DMS 273 (cell line): ENCODE results near the gene CISD2.
"Not testable (repeated sequence)": the region's sequence is repeated elsewhere in the genome, so short reads cannot be mapped to it uniquely, and the experiment has no call there.

ENCODE experiments used
- DNase-seq: peaks from one replicate; lab custom pipeline; 2025; ENCODE audit not compliant: unreplicated experiment; lab: John Stamatoyannopoulos, UW

Gene CISD2

DNA sequence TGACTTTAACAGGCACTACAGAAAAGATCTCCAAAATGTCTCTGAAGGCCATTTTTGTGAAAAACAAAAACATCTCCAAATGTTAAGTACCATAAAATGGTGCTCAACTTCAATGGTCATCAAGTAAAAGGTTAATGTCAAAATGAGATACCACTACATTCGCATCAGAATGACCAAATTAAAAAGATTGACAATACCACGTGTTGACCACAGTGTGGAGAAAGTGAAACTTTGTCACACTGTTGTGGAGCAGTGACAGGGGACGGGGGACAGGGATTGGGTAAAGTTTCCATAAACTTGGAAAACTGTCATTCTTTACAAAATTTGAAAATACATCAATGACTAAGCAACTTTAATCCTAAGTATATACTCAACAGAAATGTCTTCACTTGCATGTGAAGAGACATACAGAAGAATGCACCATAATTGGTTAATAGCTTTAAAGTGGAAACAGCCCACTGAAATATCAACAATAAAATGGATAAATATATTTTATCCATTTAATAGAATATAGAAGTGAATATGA is 19.1 kb upstream of the CISD2 start:
- DNase-seq, result no peak

GRCh38 chr4:102850370-102850769 is 18.4 kb upstream of the CISD2 start:
- no peak for DNase-seq

DNA sequence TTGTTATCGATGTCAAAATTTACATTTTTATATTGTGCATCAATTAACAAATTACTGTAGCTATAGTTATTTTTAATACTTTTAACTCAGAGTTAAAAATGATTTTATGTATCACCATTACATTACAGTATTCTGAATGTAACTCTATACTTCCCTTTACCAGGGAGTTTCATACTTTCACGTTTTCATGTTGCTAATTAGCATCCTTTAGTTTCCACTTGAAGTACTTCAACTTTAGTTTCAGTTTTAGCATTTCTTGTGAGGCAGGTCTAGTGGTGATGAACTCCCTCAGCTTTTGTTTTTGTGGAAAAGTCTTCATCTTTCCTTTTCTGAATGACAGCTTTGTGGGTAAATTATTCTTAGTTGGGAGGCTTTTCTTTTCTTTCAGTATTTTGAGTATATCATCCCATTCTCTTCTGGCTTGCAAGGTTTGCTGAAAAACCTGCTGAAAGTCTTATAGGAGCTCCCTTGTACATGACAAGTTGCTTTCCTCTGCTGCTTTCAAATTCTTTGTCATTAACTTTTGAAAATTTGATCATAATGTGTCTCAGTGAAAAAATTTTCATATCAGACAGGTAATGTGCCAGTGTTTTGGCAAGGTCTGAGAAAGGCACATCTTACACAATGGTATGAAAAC is 9.8 kb upstream of the CISD2 start:
- DNase-seq, result no peak

GRCh38 chr4:102860611-102861324 is 8.0 kb upstream of the CISD2 start:
- DNase-seq, result no peak

GRCh38 chr4:102862016-102862415 is 6.8 kb upstream of the CISD2 start:
- no peak for DNase-seq

- DNase-seq, result no peak
Observed at GRCh38 chr4:102862747-102863146, 6.0 kb upstream of the CISD2 start.

DNA sequence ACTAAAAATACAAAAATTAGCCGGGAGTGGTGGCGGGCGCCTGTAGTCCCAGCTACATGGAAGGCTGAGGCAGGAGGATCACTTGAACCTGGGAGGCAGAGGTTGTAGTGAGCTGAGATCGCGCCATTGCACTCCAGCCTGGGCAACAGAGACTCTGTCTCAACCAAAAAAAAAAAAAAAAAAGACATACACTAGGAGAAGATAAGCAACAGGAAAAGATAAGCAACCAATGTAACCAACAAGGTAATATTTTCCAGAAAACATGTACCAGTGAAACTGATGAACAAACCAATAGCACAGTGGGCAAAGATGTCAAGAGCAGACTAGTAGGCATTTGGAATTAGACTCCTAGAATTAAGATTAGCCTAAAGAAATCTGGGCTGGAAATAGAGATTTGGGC is 3.5 kb upstream of the CISD2 start:
- not testable (repeated sequence) for DNase-seq

DNA sequence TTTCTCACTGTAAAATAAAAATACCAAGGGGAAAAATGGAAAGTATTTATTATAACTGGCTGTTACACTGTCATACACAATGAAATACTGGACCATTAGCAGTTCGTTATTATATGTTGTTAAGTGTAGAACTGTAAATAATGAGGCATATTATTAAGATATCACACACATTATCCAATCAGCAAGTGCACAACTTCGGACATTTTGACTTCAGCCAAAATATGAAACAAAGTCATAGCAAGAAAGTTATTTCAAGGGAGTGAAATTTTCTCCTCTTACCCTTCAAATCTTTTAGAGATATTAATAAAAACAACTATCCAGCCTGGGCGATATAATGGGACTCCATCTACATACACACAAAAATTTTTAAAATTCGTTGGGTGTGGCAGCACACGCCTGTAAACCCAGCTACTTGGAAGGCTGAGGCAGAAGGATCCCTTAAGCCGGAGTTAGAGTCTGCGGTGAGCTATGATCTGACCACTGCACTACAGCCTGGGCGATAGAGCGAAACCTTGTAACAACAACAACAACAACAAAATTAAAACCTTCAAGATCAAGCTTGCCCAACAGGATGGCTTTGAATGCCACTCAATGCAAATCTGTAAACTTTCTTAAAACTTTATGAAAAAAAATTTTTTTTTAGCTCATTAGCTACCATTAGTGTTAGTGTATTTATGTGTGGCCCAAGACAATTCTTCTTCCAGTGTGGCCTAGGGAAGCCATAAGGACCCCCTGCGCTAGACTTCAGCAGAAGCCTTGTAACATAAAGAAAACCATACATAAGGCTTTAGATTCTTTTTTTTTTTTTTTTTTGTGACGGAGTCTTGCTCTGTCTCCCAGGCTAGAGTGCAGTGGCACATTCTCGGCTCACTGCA is 1.3 kb upstream of the CISD2 start:
- no peak for DNase-seq

DNA sequence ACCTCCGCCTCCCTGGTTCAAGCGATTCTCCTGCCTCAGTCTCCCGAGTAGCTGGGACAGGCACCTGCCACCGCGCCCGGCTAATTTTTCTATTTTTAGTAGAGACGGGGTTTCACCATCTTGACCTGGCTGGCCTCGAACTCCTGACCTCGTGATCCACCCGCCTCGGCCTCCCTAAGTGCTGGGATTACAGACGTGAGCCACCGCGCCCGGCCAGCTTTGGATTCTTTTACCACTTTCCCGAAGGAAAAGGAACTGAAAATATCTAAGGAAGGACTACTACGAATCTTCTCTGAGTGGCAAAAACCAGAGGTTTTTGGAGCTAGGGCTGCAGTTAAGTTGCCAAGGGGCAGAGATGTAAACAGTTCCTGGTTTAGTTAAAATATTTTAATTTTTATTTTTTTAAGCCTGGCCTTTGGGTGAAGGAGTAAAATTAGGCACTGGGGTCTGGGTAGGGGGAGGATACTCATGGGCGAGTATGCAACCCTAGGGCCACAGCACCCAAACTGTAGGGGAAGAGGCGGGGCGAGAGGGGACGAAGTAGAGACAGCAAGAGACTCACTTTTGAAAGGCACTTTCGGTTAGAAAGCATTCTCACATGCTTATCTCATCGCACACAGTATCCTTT is 525 bp upstream of the CISD2 start:
- no peak for DNase-seq

DNA sequence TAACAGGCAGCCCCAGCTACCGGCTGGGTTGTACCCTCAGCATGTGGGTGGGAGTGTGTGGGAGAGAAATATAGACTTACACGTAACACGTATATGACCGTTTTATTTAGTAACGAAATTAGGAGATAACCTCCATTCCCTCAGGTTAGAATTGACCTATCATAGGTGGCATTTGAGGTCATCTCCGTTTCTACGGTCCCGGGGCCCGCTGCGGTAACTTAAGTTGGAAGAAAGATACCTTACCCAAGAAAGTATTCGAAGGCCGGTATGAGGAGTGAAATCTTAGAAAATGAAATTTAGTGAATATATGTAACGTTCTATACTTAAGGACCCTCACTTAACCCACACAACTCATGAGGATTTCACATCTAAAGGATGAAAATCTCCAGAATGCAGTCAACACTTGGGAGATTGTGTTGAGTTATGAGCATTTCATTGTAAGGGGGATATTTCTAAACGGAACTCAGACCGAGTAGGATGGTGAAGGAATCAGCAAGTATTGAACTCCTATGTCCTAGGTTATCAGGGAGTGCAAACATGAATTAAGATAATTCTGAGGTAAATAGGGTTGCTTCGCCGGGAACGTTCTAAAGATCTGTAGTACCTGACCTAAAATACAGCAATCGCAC is 891 bp downstream of the CISD2 start:
- no peak for DNase-seq

GRCh38 chr4:102871772-102872171 is 3.0 kb downstream of the CISD2 start:
- no peak for DNase-seq

- DNase-seq, result not testable (repeated sequence)
Observed at GRCh38 chr4:102877477-102878106, 8.8 kb downstream of the CISD2 start.

DNA sequence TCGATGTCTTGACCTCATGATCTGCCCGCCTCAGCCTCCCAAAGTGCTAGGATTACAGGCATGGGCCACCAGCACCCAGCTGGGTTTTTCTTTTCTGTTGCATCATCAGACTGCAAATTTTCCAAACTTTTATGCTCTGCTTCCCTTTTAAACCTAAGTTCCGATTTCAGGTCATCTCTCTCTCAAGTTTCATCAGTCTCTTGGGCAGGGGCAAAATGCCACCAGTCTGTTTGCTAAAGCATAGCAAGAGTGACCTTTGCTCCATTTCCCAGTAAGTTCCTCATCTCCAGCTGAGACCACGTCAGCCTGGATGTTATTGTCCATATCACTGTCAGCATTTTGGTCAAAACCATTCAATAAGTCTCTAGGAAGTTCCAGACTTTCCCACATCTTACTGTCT is 9.6 kb downstream of the CISD2 start:
- DNase-seq, result not testable (repeated sequence)

DNA sequence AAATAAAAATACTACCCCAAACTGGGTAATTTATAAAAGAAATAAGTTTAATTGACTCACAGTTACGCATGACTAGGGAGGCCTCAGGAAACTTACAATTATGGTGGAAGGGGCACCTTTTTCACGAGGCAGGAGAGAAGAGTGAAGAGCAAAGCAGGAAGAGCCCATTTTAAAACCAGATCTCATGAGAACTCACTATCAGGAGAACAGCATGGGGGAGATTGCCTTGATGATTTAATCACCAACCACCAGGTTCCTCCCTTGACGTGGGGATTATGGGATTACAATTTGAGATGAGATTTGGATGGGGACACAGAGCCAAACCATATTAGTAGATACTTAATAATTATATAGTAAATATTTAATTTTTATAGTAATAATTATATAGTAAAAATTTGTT is 10.1 kb downstream of the CISD2 start:
- no peak for DNase-seq

DNA sequence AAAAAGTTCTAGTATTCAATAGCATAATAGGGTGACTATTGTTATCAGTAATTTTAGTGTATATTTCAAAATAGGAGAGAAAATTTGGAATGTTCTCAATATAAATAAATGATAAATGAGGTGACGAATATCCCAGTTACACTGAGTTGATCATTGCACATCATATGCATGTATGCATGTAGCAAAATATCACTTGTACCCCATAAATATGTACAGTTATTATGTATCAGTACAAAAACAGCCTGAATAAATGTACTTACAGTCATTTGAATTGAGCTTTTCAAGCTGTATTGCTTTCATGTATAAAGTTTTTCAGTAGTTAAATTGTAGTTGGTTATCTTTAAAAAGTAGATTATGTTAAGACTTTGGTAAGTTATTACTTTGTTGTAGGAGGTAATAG is 12.6 kb downstream of the CISD2 start:
- no peak for DNase-seq

GRCh38 chr4:102883278-102883677 is 14.5 kb downstream of the CISD2 start:
- DNase-seq, result no peak

GRCh38 chr4:102888570-102888969 is 19.8 kb downstream of the CISD2 start:
- DNase-seq, result not testable (repeated sequence)

DNA sequence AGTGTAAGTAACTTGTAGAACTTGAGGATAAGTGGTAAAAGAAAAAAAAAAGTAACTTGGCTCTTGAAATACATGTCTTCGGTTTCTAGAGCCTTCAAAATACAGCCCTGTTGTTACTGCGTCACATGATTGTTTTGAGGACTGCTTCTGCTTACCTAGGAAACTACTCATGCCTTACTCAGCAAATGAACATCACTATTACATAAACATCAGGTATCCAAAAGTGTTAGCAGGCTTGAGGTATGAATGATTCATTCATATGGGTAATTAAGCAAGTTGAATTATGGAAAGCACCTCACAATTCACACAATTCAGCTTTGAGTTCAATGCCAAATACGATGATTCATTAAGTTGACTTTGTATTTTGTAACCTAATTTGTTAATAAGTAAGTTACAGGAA is 21.1 kb downstream of the CISD2 start:
- DNase-seq, result not testable (repeated sequence)

DNA sequence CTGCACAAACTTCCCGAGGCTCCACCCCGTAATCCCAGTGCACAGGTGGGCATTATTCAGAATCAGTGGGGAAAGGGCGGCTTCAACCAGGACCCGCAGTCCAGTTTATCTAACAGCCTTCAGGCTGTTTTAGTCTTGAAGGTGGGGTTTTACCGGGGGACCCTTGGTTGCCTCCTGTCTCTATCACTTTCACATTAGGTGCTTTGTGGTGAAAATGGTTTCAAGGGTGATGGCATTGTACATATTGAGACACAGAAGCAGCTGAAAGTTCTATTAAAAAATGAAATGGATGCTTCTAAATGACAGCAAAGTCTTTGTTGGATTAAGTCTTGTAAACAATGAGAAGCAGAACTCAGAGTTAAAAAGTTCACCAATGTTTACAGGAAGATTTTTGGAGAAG is 27.8 kb downstream of the CISD2 start:
- not testable (repeated sequence) for DNase-seq

DNA sequence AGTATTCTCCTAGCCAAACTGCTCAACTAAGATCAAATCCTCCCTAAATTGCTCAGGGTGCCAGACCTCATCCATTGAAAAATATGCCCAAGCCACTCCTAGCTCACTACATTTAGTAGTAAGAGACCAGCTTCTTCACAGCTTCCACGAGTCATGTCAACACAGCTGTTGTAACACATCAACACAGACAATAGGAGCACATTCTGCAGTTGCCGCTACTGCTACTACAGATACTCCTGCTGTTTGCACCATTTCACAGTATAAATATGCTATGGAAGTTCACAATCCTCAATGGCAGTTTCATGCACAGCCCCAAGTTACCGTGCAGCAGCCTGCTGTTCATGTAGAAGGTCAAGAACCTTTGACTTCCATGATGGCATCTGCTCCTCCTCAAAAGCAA is 28.8 kb downstream of the CISD2 start:
- DNase-seq, result not testable (repeated sequence)
